ENCODE measurements around the gene UNC13C.
"Not testable (repeated sequence)": the region's sequence is repeated elsewhere in the genome, so short reads cannot be mapped to it uniquely, and the experiment has no call there.

Gene UNC13C

GRCh38 chr15:54410481-54410880 is 432.2 kb downstream of the UNC13C start:
- in situ Hi-C loops (cut with MboI; ENCODE audit: low sequenced_read_pairs), result no loop called here

GRCh38 chr15:54424171-54424570 is 445.9 kb downstream of the UNC13C start:
- in situ Hi-C loops (cut with MboI; ENCODE audit: low sequenced_read_pairs), result no loop called here

- in situ Hi-C loops (cut with MboI; ENCODE audit: low sequenced_read_pairs), result no loop called here
These were observed 450.4 kb downstream of the UNC13C start for GRCh38 chr15:54428596-54428995.

GRCh38 chr15:54450288-54450687 is 472.0 kb downstream of the UNC13C start:
- in situ Hi-C loops (cut with MboI; ENCODE audit: low sequenced_read_pairs), result not testable (repeated sequence)

DNA sequence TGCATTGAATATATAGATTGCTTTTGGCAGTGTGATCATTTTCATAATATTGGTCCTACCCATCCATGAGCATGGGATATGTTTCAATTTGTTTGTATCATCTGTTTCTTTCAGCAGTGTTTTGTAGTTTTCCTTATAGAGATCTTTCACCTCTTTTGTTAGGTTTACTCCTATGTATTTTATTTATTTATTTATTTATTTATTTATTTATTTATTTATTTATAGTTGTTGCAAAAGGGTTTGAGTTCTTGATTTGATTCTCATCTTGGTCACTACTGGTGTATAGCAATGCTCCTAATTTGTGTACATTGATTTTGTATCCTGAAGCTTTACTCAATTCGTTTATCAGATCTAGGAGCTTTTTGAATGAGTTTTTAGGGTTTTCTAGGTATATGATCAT is 478.2 kb downstream of the UNC13C start:
- in situ Hi-C loops (cut with MboI; ENCODE audit: low sequenced_read_pairs), result no loop called here

DNA sequence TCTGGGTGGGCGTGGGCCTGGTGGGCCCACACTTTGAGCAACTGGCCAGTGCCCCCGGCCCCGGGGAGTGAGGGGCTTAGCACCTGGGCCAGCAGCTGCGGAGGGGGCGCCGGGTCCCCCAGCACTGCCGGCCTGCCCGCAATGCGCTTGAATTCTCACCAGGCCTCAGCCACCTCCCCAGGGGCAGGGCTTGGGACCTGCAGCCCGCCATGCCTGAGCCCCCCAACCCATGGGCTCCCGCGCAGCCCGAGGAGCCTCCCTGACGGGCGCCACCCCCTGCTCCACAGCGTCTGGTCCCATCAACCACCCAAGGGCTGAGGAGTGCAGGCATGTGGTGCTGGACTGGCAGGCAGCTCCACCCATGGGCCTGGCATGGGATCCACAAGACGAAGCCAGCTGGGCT is 484.3 kb downstream of the UNC13C start:
- in situ Hi-C loops (cut with MboI; ENCODE audit: low sequenced_read_pairs), result no loop called here

- in situ Hi-C loops (cut with MboI; ENCODE audit: low sequenced_read_pairs), result no loop called here
These were observed 503.6 kb downstream of the UNC13C start for GRCh38 chr15:54481819-54482218.

DNA sequence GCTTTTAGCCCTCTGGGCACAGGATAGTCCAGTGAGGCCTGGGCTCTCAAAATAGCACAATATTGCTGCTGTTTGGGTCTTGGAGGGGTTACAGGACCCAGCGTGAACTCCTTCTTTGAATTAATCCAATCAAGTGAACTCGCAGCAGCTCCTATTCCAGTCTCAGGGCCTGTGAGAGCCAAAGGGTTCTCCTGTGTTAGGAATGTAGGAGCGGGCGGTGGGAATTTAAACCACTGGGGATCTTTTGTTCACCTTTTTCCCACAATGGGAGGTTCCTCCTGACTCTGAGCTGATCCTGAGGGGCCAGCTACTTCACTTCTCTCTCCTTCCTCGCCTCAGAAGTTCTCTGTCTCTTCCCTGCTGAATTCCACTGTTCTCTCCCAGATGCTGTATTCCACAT is 504.0 kb downstream of the UNC13C start:
- in situ Hi-C loops (cut with MboI; ENCODE audit: low sequenced_read_pairs), result no loop called here

DNA sequence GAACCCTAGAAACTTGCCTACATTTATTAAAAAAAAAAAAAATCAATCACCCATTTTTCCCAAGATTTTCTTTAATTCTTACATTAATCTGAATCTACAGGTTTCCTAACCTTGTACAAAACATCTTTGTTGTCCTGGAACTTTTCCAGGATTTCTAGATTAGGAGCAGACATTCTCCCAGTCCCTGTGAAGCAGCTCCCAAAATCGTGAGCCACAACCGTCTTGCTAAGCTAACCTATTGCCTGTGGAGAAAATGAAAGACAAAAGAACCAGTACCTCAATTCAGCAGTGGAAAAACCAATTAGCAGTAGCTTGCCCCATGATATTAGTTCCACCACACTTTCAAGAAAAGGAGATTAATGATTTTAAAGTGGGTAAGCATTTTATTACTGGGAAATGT is 522.1 kb downstream of the UNC13C start:
- in situ Hi-C loops (cut with MboI; ENCODE audit: low sequenced_read_pairs), result no loop called here

DNA sequence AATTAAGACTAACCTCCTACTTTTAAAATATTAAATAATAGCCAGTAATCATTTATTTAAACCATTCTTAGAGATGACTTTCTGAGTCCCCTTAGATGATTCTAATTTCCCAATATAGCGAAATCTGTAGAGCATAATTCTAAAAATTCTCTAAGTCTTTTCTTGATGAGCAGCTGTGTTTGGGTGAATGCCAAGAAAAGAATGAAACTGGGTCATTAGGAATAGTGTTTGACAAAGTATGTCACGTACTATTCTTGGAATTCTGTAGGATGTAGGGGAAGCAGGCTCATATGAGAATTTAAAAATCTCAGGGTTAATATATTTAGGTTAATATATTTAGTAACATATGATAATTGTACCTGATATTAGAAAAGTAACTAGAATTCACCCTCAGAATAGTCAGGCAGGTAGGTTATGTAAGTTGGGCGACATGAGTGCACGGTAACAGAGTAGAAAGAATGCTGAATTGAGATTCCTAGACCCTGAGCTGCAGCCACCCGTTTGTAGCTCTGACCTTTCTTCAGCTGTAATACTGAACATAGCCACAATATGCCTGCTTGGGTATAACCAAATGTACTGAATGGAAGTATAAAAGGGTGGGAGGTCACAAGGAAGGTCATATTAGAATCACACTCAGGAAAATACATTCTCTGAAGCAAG is 524.3 kb downstream of the UNC13C start:
- in situ Hi-C loops (cut with MboI; ENCODE audit: low sequenced_read_pairs), result no loop called here

- in situ Hi-C loops (cut with MboI; ENCODE audit: low sequenced_read_pairs), result no loop called here
These were observed 526.5 kb downstream of the UNC13C start for GRCh38 chr15:54504695-54505094.

GRCh38 chr15:54506977-54507524 is 528.8 kb downstream of the UNC13C start:
- in situ Hi-C loops (cut with MboI; ENCODE audit: low sequenced_read_pairs), result no loop called here

DNA sequence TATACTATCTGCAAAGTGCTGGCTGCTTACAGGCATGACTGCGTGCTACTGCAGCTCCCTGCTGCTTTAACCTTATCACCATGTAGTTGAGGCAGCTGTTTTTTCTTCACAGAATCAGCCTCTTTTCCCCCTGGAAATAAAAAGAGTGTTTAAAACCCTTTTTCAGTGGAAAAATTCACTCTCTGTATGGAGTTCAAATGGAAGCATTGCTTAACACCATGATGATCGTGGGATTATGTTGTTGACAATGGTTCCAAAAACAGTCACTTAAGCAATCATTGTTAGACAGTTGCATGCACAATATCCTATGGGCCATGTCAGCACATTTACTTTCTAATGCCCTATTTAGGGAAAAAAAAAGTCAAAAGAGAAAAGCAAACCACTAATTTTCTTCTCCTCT is 536.4 kb downstream of the UNC13C start:
- in situ Hi-C loops (cut with MboI; ENCODE audit: low sequenced_read_pairs), result no loop called here

- in situ Hi-C loops (cut with MboI; ENCODE audit: low sequenced_read_pairs), result no loop called here
These were observed 537.7 kb downstream of the UNC13C start for GRCh38 chr15:54515664-54516582.

DNA sequence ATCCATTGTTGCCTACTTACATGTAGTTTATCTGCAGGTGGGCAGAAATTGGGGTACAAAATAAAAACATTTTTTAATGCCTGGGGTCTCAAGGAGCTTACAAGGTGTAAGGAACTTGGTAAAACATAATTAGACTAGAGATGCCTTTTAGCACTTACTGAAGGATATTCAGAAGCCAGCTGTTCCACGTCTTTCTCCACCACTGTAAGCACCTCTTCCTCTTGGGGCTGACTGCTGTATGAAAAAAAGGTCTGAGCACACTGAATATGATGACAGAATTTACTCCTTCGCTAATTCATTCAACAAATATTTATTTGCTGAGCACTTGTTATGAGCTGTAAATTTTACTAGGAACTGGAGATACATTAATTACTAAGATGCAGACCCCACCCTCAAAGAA is 539.1 kb downstream of the UNC13C start:
- in situ Hi-C loops (cut with MboI; ENCODE audit: low sequenced_read_pairs), result no loop called here

GRCh38 chr15:54518156-54518882 is 540.1 kb downstream of the UNC13C start:
- in situ Hi-C loops (cut with MboI; ENCODE audit: low sequenced_read_pairs), result no loop called here

DNA sequence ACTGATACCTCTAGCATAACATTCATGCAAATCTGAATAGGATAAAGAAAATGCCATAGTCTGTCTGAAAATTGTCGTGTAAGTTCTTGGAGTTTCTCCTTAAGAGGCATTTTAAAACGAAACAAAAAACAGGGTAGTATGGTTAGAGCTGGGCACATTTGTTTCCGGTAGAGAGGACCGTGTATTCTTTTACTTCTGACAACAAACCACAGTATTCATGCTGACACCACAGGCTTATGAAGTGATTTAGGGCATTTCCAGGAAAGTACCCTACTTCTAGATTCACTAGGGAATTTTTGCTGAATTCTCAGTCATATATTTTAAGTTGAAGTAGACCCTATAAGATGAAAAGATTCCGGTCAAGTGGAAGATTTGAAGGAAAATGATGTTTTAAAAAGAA is 541.3 kb downstream of the UNC13C start:
- in situ Hi-C loops (cut with MboI; ENCODE audit: low sequenced_read_pairs), result no loop called here

- in situ Hi-C loops (cut with MboI; ENCODE audit: low sequenced_read_pairs), result no loop called here
These were observed 542.4 kb downstream of the UNC13C start for GRCh38 chr15:54520616-54521015.

- in situ Hi-C loops (cut with MboI; ENCODE audit: low sequenced_read_pairs), result no loop called here
These were observed 543.0 kb downstream of the UNC13C start for GRCh38 chr15:54521206-54521605.

- in situ Hi-C loops (cut with MboI; ENCODE audit: low sequenced_read_pairs), result no loop called here
These were observed 549.8 kb downstream of the UNC13C start for GRCh38 chr15:54528021-54528420.

GRCh38 chr15:54540721-54541120 is 562.5 kb downstream of the UNC13C start:
- in situ Hi-C loops (cut with MboI; ENCODE audit: low sequenced_read_pairs), result no loop called here
